H9 (cell line): ENCODE measurements around the gene GBA2. TPM values are rescaled to one million over a fixed set of nuclear protein-coding genes. Genes with fewer than 3 reads are reported as not detected.

Experiments used
- DNase-seq: peaks from one replicate; pipeline ENCODE4 v3.0.0-alpha.2; 2017
- H2AFZ ChIP-seq: one replicate; pipeline ENCODE4 v1.6.1; 2013; ENCODE audit warnings: mild to moderate bottlenecking, low read length, control low read depth, moderate library complexity
- H2AK5ac ChIP-seq: 2 replicates; pipeline ENCODE4 v1.6.1; 2013; ENCODE audit warnings: low read length, control low read depth, mixed read lengths; ENCODE audit not compliant: insufficient read length
- H2BK120ac ChIP-seq: one replicate; pipeline ENCODE4 v1.6.1; 2013; ENCODE audit warnings: low read depth, mild to moderate bottlenecking, low read length, control low read depth, inconsistent platforms; ENCODE audit not compliant: poor library complexity, severe bottlenecking
- H2BK12ac ChIP-seq: 2 replicates; pipeline ENCODE4 v1.6.1; 2013; ENCODE audit warnings: low read length, control low read depth, mixed read lengths, low read depth; ENCODE audit not compliant: insufficient read length
- H2BK15ac ChIP-seq: 2 replicates; pipeline ENCODE4 v1.6.1; 2013; ENCODE audit warnings: low read depth, low read length, control low read depth
- H2BK20ac ChIP-seq: one replicate; pipeline ENCODE4 v1.6.1; 2013; ENCODE audit warnings: low read depth, mild to moderate bottlenecking, low read length, control low read depth, inconsistent platforms; ENCODE audit not compliant: poor library complexity, severe bottlenecking
- H2BK5ac ChIP-seq: 2 replicates; pipeline ENCODE4 v1.6.1; 2013; ENCODE audit warnings: low read length, control low read depth, mixed read lengths; ENCODE audit not compliant: insufficient read length
- H3K14ac ChIP-seq: 2 replicates; pipeline ENCODE4 v1.6.1; 2013; ENCODE audit warnings: low read length, control low read depth; ENCODE audit not compliant: insufficient read depth
- H3K18ac ChIP-seq: 2 replicates; pipeline ENCODE4 v1.6.1; 2013; ENCODE audit warnings: low read depth, mild to moderate bottlenecking, mixed read lengths, low read length, control low read depth; ENCODE audit not compliant: insufficient read length
- H3K23ac ChIP-seq: 2 replicates; pipeline ENCODE4 v1.6.1; 2013; ENCODE audit warnings: low read length, control low read depth, mixed read lengths, low read depth; ENCODE audit not compliant: insufficient read length
- H3K23me2 ChIP-seq: 2 replicates; pipeline ENCODE4 v1.6.1; 2013; ENCODE audit warnings: low read depth, mild to moderate bottlenecking, mixed read lengths, low read length, control low read depth; ENCODE audit not compliant: insufficient read length, poor library complexity, severe bottlenecking
- H3K27ac ChIP-seq: 2 replicates; pipeline ENCODE4 v1.5.1; 2013; ENCODE audit warnings: low read length, control low read depth, mixed read lengths, low read depth; ENCODE audit not compliant: insufficient read length
- H3K27me3 ChIP-seq: 2 replicates; pipeline ENCODE4 v1.6.1; 2013; ENCODE audit warnings: low read length, control low read depth, inconsistent platforms; ENCODE audit not compliant: insufficient read depth
- H3K4ac ChIP-seq: 2 replicates; pipeline ENCODE4 v1.6.1; 2013; ENCODE audit warnings: low read depth, mild to moderate bottlenecking, control low read depth, inconsistent platforms, low read length, moderate library complexity
- H3K4me1 ChIP-seq: 2 replicates; pipeline ENCODE4 v1.6.1; 2013; ENCODE audit warnings: low read length, control low read depth, inconsistent platforms; ENCODE audit not compliant: insufficient read depth
- H3K4me2 ChIP-seq: 2 replicates; pipeline ENCODE4 v1.6.1; 2013; ENCODE audit warnings: low read length, control low read depth, mixed read lengths; ENCODE audit not compliant: insufficient read length, insufficient read depth
- H3K56ac ChIP-seq: 2 replicates; pipeline ENCODE4 v1.6.1; 2013; ENCODE audit warnings: low read depth, mild to moderate bottlenecking, mixed read lengths, low read length, control low read depth; ENCODE audit not compliant: insufficient read length
- H3K79me1 ChIP-seq: 2 replicates; pipeline ENCODE4 v1.6.1; 2013; ENCODE audit warnings: low read depth, mild to moderate bottlenecking, moderate library complexity, low read length, control low read depth, inconsistent platforms; ENCODE audit not compliant: insufficient read depth, poor library complexity, severe bottlenecking
- H3K79me2 ChIP-seq: 2 replicates; pipeline ENCODE4 v1.6.1; 2013; ENCODE audit warnings: low read length, control low read depth, inconsistent platforms; ENCODE audit not compliant: insufficient read depth
- H3K9ac ChIP-seq: 2 replicates; pipeline ENCODE4 v1.6.1; 2013; ENCODE audit warnings: low read length, control low read depth, mixed read lengths; ENCODE audit not compliant: insufficient read length; ENCODE audit errors: extremely low read depth
- H3K9me3 ChIP-seq: one replicate; pipeline ENCODE4 v1.6.1; 2013; ENCODE audit warnings: low read depth, low read length, inconsistent platforms; ENCODE audit not compliant: control insufficient read depth
- H3T11ph ChIP-seq: one replicate; pipeline ENCODE4 v1.6.1; 2013; ENCODE audit warnings: mild to moderate bottlenecking, low read length, control low read depth, inconsistent platforms
- H4K20me1 ChIP-seq: one replicate; pipeline ENCODE4 v1.6.1; 2013; ENCODE audit not compliant: control insufficient read depth, insufficient read length, insufficient read depth
- H4K5ac ChIP-seq: 2 replicates; pipeline ENCODE4 v1.6.1; 2013; ENCODE audit warnings: low read depth, mild to moderate bottlenecking, mixed read lengths, low read length, control low read depth; ENCODE audit not compliant: insufficient read length
- H4K8ac ChIP-seq: replicated peaks from 2 replicates; pipeline ENCODE4 v1.6.1; 2013; ENCODE audit warnings: low read length, control low read depth, mixed read lengths, low read depth; ENCODE audit not compliant: insufficient read length
- H4K91ac ChIP-seq: 2 replicates; pipeline ENCODE4 v1.6.1; 2013; ENCODE audit warnings: low read depth, mild to moderate bottlenecking, moderate library complexity, mixed read lengths, low read length, control low read depth; ENCODE audit not compliant: insufficient read length
- H3K27ac Mint-ChIP-seq, 3 experiments: 2 replicates in 2 of 3; 3 replicates in 1 of 3; pipeline ENCODE4 v1.8.0; 2020 to 2021; ENCODE audit warnings: mixed read lengths in 3 of 3, mild to moderate bottlenecking in 1 of 3, moderate library complexity in 1 of 3
- H3K27me3 Mint-ChIP-seq: 2 replicates; pipeline ENCODE4 v1.8.0; 2021; ENCODE audit warnings: low read depth, mild to moderate bottlenecking, moderate library complexity, mixed read lengths
- H3K36me3 Mint-ChIP-seq, 3 experiments: 2 replicates in 2 of 3; 3 replicates in 1 of 3; pipeline ENCODE4 v1.8.0; 2020 to 2021; ENCODE audit warnings: low read depth in 3 of 3, mixed read lengths in 3 of 3; ENCODE audit not compliant: insufficient read depth in 1 of 3
- H3K4me1 Mint-ChIP-seq, 2 experiments: 2 replicates each; pipeline ENCODE4 v1.8.0; 2020; ENCODE audit warnings: mixed read lengths in 2 of 2
- H3K4me3 Mint-ChIP-seq, 2 experiments: 2 replicates in 1 of 2; 3 replicates in 1 of 2; pipeline ENCODE4 v1.8.0; 2020 to 2021; ENCODE audit warnings: mild to moderate bottlenecking in 2 of 2, mixed read lengths in 2 of 2, moderate library complexity in 1 of 2
- H3K9me3 Mint-ChIP-seq, 2 experiments: 2 replicates in 1 of 2; 3 replicates in 1 of 2; pipeline ENCODE4 v1.8.0; 2020; ENCODE audit warnings: mild to moderate bottlenecking in 2 of 2, mixed read lengths in 2 of 2, moderate library complexity in 1 of 2
- CTCF ChIP-seq: fragments of 200-600 bp; sonication (generic); conservative IDR thresholded peaks from 3 replicates; pipeline ENCODE4 v1.8.0; 2021; ENCODE audit warnings: antibody characterized with exemption, mild to moderate bottlenecking
- WGBS: extraction: QIAGEN DNeasy Blood & Tissue Kit; methylation state at CpG from one replicate; pipeline ENCODE4 v1.1.7; 2013; ENCODE audit warnings: missing lambda C conversion rate, low lambda C conversion rate, mixed read lengths; ENCODE audit not compliant: insufficient read length; ENCODE audit errors: extremely low coverage; 5-methylcytosine and 5-hydroxymethylcytosine counted together
- total RNA-seq: library from RNA; stranded (reverse); gene quantifications from 2 replicates; pipeline ENCODE4 v1.2.1, GENCODE V29; 2021

The GBA2 gene
- total RNA-seq, 1 experiment from 2014 or later: 103 TPM

DNA sequence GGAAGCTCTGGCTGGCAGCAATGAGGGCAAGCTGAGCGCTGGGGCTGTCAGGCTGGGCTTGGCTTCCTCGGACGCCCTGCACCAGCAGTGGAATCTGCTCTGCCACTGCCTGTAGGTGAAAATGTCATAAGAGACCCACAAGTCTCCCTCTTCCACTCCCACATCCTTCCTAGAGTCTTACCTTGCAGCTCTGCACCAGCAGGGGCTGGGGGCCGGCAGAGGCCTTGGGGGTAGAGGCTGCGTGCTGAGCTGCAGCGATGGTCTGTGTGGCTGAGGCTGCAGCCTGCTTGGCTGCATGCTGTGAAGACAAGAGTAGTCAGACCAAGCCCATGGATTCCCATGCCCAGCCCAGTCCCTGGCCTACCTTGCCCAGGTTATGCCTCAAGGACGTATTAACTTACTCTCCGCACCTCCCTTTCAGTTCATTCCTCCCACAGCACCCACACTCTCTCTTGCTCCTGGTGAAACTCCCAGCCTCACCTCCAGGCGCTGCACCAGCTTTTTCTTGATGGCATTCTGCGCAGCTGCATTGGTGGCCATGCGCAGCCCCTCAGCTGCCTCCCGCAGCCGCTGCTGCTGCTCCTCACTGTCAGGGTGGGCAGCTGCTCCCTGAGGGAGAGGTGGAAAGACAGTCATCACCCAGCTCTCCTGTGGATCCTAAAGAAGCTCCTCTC, 34.3 kb downstream of the GBA2 start:
- Histone ChIP-seq H3K9ac (no peak overlapping the region), H3K9me3 (no peaks in the 10 kb centered on the region), H3K23me2 (no peaks in the 10 kb centered on the region), H2BK120ac (no peak overlapping the region), H3K79me1 (no peaks in the 10 kb centered on the region), H2BK12ac (no peak overlapping the region), H3K14ac (no peak overlapping the region), H2BK5ac (no peak overlapping the region), H3K4me1 (no peaks in the 10 kb centered on the region), H2BK20ac (no peak overlapping the region), H2AFZ (no peak overlapping the region), H4K8ac (no peak overlapping the region), H3T11ph (no peak overlapping the region), H3K27ac (no peak overlapping the region), H4K91ac (no peak overlapping the region), H2AK5ac (no peak overlapping the region), H3K56ac (no peak overlapping the region), H3K4ac (no peak overlapping the region), H3K27me3 (no peaks in the 10 kb centered on the region), H2BK15ac (no peak overlapping the region), H3K23ac (no peak overlapping the region), H4K20me1 (no peaks in the 10 kb centered on the region), H4K5ac (no peak overlapping the region), H3K79me2 (no peaks in the 10 kb centered on the region), H3K18ac (no peak overlapping the region), H3K4me2 (no peak overlapping the region)
- WGBS: no CpG with 5 or more reads among the region's 13 CpGs
- no peaks in the 10 kb centered on the region; the same call in 1 of the 2 replicates for H3K27me3 Mint-ChIP-seq
- DNase-seq: no peak
- H3K36me3 Mint-ChIP-seq: peaks cover 58 to 94% (median 93%) of the 10 kb centered on the region in 3 experiments
- no peak for TF ChIP-seq CTCF
- H3K4me3 Mint-ChIP-seq: no peak overlapping the region
- H3K4me1 Mint-ChIP-seq: peaks cover 0 to 9% of the 10 kb centered on the region in 2 experiments; a peak in 2 of 4 replicates
- H3K9me3 Mint-ChIP-seq: no peaks in the 10 kb centered on the region
- H3K27ac Mint-ChIP-seq: peak overlapping the region; percentile 61 to 82 (median 72); a peak in 4 of 7 replicates
